Frontal cortex (tissue), 4 donors: Measurements from ENCODE around the gene MYBPH. TPM values are rescaled to one million over a fixed set of nuclear protein-coding genes. Genes with fewer than 3 reads are reported as not detected.

ENCODE experiments used
- DNase-seq, 2 donors: peaks; one replicate each; pipeline ENCODE4 v3.0.0; 2012; ENCODE audit warnings: low spot score in 2 of 2
- FAIRE-seq: peaks from 2 replicates; lab custom pipeline; 2012; peaks lifted over from hg19 to GRCh38; lab: Jason Lieb, UNC
- total RNA-seq: library from RNA; depleted of rRNA; stranded (reverse); fragments of >200 nt; gene quantifications from one replicate; pipeline ENCODE4 v1.2.3, GENCODE V29; 2014
- donor health status: control.
- donor health status: control.
- donor health status: control.

MYBPH gene
- total RNA-seq, 1 donor from 2014 or later = not detected

DNA sequence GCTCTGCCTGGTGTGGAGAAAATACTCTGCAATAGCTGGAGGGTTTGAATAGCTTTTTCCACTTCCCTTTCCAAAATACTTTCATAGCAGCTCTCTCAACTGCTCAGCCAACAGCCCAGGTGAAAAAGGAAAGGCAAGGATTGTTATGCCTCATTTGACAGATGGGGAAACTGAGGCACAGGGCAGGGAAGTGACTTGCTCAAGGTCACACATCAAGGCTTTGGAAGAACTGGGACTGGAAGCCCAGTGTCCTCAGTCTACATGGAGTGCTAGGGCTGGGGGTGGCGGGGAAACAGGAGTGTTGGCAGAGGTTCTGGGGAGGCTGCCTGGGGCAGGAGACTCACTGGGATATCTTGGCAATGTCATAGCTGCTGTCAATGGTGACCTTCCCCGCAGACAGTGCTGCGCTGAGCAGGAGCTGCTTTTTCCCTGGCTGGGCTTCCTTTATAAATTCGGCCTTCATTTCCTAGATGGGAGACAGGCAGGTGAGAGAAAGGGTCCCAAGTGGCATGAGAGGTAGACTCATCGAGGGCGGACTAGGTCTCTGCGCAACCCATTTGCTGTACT lies 6.8 kb upstream of the MYBPH start:
- FAIRE-seq = no peak
- DNase-seq = no peak

- no peak for FAIRE-seq
- no peak for DNase-seq
Observed at GRCh38 chr1:203181586-203182386, 6.2 kb upstream of the MYBPH start.

GRCh38 chr1:203180611-203181330 lies 5.1 kb upstream of the MYBPH start:
- FAIRE-seq (no peak), DNase-seq (no peak)

GRCh38 chr1:203179667-203180005 lies 4.0 kb upstream of the MYBPH start:
- FAIRE-seq = no peak
- DNase-seq = no peak

DNA sequence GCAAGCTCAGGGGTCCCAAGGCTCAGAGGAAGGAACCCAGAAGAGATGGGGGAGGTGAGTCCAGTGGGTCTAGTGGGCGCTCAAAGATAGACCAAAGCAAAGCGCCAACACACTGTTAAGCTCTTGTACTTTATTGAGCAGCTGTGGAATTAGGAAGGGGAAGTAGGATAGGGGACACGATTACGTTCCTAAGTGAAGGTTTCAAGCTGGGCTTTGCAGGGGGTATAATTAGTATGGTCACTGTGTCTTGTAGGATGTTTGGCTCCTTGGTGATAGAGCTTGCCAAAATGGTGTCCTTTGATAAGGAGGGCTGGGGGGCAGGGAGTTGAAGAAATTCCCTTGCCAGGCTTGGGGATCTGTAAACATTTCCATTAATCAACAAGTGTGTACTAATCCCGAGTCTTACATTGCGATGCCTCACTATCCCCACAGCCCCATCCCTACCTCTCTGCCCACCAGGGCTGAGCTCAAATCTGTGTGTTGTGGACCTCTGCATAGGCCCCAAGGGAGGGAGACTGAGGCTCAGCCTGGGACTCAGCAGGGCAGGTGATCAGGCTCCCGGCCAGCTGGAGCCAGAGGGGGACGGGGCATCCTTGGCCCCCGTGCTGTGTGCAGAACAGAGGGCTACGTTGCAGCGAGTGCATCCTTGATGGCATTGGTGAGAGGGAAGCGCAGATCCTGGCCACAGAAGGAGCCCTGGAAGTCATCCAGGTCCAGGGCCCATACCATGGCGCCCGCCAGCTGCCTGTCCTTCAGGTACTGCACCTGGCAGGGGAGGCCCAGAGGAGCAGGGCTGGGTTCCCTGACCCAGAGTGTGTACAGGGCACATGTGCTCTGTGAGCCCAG lies 3.4 kb upstream of the MYBPH start:
- no peak for DNase-seq
- no peak for FAIRE-seq

- DNase-seq (no peak), FAIRE-seq (no peak)
Observed at GRCh38 chr1:203178083-203178482, 2.5 kb upstream of the MYBPH start.

- DNase-seq = no peak
- no peak for FAIRE-seq
Observed at GRCh38 chr1:203177470-203178039, 1.9 kb upstream of the MYBPH start.

DNA sequence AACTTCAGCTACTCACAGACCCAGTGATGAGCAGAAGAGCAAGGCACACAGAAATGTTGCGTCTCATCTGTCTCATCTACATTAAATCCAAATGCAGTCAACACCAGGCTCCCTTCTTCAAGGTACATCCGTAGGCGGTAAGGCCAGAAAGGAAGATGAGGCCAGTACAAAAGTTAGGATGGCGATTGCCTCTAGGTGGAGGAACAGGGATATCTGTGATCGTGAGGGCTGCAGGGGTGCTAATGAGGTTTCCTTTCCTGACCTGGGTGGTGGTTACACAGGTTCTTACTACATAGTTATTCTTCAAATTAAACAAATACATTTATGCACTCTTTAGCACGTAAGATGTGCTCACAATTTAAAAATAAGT lies 1.4 kb upstream of the MYBPH start:
- DNase-seq = no peak

GRCh38 chr1:203176273-203177035 lies 828 bp upstream of the MYBPH start:
- FAIRE-seq (no peak), DNase-seq (no peak)

More for the DNA sequence above, 1.4 kb upstream of the MYBPH start:
- FAIRE-seq = no peak

DNA sequence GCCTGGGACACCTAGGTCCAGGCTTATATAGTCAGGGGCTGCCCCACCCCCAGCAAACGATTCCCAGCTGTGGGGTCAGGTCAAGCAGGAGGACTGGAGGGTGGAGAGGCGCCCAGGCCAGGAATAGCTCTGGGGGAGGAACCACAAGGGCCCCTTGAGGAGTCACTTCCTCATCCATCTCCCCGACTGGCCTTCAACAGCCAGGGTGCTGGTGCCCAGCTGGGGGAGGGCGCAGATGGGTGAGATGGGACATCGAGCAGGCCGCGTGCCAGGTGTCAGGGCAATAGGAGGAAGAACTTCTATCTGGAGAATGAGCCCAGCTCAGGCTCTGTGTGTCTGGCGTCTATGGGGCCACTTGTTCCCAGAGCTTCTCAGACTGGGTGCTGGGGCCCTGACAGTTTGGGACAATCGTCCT lies 208 bp upstream of the MYBPH start:
- no peak for DNase-seq
- FAIRE-seq = no peak

DNA sequence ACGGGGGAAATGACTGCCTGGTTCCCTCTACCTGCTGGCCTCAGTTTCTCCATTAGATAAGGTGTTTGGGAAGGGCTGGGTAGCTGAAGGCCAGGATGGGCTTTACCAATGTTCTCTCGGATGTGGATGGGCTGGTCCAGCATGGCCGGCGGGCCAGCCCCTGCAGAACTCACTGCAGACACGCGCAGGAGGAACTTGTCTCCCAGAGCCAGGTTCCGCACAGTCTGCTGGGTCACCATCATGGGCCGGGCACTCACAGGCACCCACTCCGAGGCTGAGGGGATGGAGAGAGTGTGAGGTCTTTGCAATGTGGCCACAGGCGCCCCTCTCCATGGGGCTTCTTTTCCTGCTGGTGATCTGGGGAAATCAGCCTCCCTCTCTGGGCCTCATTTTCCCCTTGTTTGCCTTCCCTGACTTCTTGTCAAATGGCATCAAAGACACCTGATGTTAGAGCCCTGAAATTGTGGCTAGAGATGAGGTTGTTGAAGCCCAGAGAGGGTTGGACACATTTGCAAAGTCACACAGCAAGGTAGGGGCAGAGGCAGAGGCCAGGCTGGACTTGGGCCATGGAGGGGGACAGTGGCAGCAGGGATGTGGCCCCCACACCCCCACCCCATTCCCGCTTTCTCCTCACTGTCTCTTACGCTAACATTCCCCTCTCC lies 1.2 kb downstream of the MYBPH start:
- FAIRE-seq = no peak

GRCh38 chr1:203173566-203173965 lies 2.1 kb downstream of the MYBPH start:
- no peak for DNase-seq

More for the DNA sequence above, 1.2 kb downstream of the MYBPH start:
- no peak for DNase-seq

GRCh38 chr1:203173011-203173555 lies 2.5 kb downstream of the MYBPH start:
- DNase-seq (no peak), FAIRE-seq (no peak)

More at GRCh38 chr1:203173566-203173965, 2.1 kb downstream of the MYBPH start:
- FAIRE-seq = no peak

DNA sequence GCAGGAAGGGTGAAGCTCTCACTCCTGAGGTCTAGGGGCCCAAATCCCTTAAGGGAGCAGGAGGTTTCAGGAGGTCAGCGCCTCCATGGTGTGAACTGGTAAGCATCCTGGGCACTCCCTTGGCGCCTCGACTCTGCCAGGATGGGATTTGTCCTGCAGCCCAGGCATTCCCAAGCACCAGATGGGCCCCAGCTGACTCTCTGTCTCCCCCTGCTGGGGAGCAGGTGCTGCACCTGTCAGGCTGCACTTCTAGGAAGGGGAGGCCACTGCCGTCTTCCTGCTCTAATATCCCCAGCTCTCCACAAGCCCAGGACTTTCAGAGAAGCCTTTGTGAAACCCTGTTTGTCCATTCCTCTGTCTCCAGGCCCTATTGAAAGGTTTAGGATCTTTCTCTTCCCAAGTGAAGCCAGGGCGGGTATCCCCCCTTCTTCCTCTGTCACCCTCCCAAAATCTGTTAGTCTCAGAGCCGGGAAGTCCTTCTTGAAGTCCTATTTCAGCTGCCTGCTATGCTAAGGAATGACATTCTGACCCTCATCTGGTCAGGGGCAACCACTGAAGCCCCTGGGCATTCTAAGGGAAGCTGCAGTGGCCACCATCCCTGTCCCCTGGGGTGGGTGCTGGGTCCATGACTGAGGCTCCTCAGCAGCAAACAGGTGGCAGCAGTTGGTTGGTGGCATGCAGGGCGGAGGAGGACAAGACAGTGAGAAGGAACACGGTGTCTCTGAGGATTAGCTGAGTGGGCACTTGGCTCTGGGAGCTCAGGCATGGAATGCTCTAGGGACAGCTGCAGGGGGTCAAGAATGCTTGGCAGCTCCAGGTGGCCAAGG lies 3.2 kb downstream of the MYBPH start:
- DNase-seq (peak; percentile 59 to 78), FAIRE-seq (no peak)

GRCh38 chr1:203171341-203172183 lies 4.1 kb downstream of the MYBPH start:
- DNase-seq (no peak), FAIRE-seq (no peak)

GRCh38 chr1:203170625-203171330 lies 4.8 kb downstream of the MYBPH start:
- DNase-seq (no peak), FAIRE-seq (no peak)
